DOHH2 (cell line): ENCODE measurements around the gene SLC39A11.

Experiments used
- H3F3A ChIP-seq: fragments of 200-600 bp; sonication (generic), shearing (Covaris generic); 2 replicates; pipeline ENCODE4 v1.6.0; 2016; ENCODE audit warnings: antibody characterized with exemption, mild to moderate bottlenecking; ENCODE audit not compliant: control insufficient read depth, insufficient read depth
- H3K27ac ChIP-seq: fragments of 200-600 bp; sonication (generic); 2 replicates; pipeline ENCODE4 v1.5.1; 2014; ENCODE audit warnings: low read depth, mild to moderate bottlenecking, low read length, moderate library complexity
- H3K27me3 ChIP-seq: fragments of 200-600 bp; sonication (generic); 2 replicates; pipeline ENCODE4 v1.6.1; 2014; ENCODE audit warnings: mild to moderate bottlenecking, low read length, mixed read lengths; ENCODE audit not compliant: control insufficient read depth
- H3K36me3 ChIP-seq: fragments of 200-600 bp; sonication (generic); 2 replicates; pipeline ENCODE4 v1.6.1; 2014; ENCODE audit warnings: mild to moderate bottlenecking, low read length, moderate library complexity, mixed read lengths; ENCODE audit not compliant: control insufficient read depth
- H3K4me1 ChIP-seq: fragments of 200-600 bp; sonication (generic); 2 replicates; pipeline ENCODE4 v1.6.1; 2014; ENCODE audit warnings: mild to moderate bottlenecking, low read length, mixed read lengths; ENCODE audit not compliant: control insufficient read depth
- H3K4me2 ChIP-seq: fragments of 200-600 bp; sonication (generic); 2 replicates; pipeline ENCODE4 v1.6.0; 2014; ENCODE audit warnings: mild to moderate bottlenecking, low read length, moderate library complexity
- H3K4me3 ChIP-seq: fragments of 200-600 bp; sonication (generic); 2 replicates; pipeline ENCODE4 v1.5.1; 2014; ENCODE audit warnings: mild to moderate bottlenecking, low read length, mixed read lengths
- H3K79me2 ChIP-seq: fragments of 200-600 bp; sonication (generic); 2 replicates; pipeline ENCODE4 v1.6.1; 2014; ENCODE audit warnings: mild to moderate bottlenecking, low read length, mixed read lengths; ENCODE audit not compliant: control insufficient read depth
- H3K9me2 ChIP-seq: fragments of 200-600 bp; sonication (generic); replicated peaks from 2 replicates; pipeline ENCODE4 v1.6.1; 2014; ENCODE audit warnings: mild to moderate bottlenecking, low read length, mixed read lengths; ENCODE audit not compliant: control insufficient read depth
- H3K9me3 ChIP-seq: fragments of 200-600 bp; sonication (generic); 2 replicates; pipeline ENCODE4 v1.6.1; 2014; ENCODE audit warnings: antibody characterized with exemption, low read length, mixed read lengths; ENCODE audit not compliant: control insufficient read depth, insufficient read depth
- H4K20me1 ChIP-seq: fragments of 200-600 bp; sonication (generic); 2 replicates; pipeline ENCODE4 v1.6.0; 2014; ENCODE audit warnings: low read depth, mild to moderate bottlenecking, antibody characterized with exemption, low read length, moderate library complexity; ENCODE audit not compliant: control insufficient read depth, insufficient read depth
- EZH2phosphoT487 ChIP-seq: fragments of 200-600 bp; sonication (generic); IDR thresholded peaks from 2 replicates; pipeline ENCODE4 v1.6.1; 2017; ENCODE audit warnings: borderline replicate concordance, mild to moderate bottlenecking, antibody characterized with exemption, low read length, moderate library complexity, mixed read lengths
- TF ChIP-seq, protein P1 (sequence below): fragments of 200-600 bp; sonication (generic); IDR thresholded peaks from one replicate; pipeline ENCODE4 v1.5.1; 2014; ENCODE audit warnings: antibody characterized with exemption, mild to moderate bottlenecking, low read depth, low read length; ENCODE audit not compliant: poor library complexity, severe bottlenecking

SLC39A11 gene

DNA sequence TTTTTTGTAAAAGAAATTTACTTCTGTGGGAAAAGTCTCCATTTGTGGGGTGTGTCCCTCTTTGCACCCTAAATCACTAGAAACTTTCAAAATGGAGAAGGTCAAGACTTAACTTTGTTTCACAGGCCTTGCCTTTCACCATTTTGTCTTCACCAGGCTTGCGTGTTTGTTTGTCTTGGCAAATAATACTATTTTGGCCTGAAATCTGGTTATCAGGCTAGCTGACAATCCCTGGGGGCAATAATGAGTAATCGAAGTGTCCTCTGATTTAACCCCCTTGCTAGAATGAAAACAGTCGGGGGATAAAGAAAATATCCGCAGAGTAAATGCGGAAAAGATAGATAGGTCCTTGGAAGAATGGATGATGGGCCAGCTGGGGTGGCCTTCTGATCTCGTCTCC lies 34.5 kb downstream of the SLC39A11 start:
- Histone ChIP-seq H3K27me3 (no peaks in the 10 kb centered on the region), H3K27ac (no peak overlapping the region), H3K9me3 (no peaks in the 10 kb centered on the region)

DNA sequence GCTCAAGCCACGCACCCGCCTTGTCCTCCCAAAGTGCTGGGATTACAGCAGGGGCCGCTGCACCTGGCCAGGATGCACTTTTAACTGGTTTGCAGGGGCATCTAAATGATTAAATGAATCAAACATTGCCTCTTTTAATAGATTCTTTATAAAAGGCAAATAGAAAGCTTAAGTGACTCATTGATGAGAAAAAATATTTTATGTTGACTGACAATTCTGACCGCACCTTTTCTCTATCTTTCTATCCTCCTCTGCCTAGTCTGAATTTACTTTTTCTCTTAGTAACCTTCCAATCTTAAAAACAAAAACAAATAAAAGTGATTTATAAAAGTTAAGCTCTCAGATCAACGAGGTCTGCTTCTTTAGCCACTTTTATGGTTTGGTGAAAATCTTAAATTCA lies 35.3 kb downstream of the SLC39A11 start:
- H3K27me3 ChIP-seq, result no peaks in the 10 kb centered on the region

More for the DNA sequence above, 34.5 kb downstream of the SLC39A11 start:
- Histone ChIP-seq H4K20me1 (no peaks in the 10 kb centered on the region), H3K4me1 (no peaks in the 10 kb centered on the region), H3K36me3 (no peaks in the 10 kb centered on the region), H3F3A (no peaks in the 10 kb centered on the region), H3K4me2 (no peak overlapping the region), H3K79me2 (no peaks in the 10 kb centered on the region), H3K4me3 (no peak overlapping the region), H3K9me2 (no peaks in the 10 kb centered on the region)
- TF ChIP-seq, protein P1, sequence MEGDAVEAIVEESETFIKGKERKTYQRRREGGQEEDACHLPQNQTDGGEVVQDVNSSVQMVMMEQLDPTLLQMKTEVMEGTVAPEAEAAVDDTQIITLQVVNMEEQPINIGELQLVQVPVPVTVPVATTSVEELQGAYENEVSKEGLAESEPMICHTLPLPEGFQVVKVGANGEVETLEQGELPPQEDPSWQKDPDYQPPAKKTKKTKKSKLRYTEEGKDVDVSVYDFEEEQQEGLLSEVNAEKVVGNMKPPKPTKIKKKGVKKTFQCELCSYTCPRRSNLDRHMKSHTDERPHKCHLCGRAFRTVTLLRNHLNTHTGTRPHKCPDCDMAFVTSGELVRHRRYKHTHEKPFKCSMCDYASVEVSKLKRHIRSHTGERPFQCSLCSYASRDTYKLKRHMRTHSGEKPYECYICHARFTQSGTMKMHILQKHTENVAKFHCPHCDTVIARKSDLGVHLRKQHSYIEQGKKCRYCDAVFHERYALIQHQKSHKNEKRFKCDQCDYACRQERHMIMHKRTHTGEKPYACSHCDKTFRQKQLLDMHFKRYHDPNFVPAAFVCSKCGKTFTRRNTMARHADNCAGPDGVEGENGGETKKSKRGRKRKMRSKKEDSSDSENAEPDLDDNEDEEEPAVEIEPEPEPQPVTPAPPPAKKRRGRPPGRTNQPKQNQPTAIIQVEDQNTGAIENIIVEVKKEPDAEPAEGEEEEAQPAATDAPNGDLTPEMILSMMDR, result no peak
- no peak for TF ChIP-seq EZH2phosphoT487

DNA sequence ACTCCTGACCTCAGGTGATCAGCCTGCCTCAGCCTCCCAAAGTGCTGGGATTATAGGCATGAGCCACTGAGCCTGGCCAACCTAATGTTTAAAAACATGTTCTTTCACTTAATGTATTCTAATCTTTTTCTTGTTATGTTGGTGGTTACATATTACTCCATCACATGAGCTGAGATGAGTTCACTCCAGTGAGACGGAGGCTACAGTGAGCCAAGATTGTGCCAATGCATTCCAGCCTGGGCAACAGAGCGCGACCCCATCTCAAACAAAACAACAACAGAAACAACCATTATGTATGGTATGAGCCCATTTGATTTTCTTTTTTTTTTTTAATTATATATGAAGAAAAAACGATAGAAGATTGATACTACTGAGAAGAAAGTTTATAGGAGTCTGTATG lies 39.6 kb downstream of the SLC39A11 start:
- H3F3A ChIP-seq, result no peaks in the 10 kb centered on the region
- H3K4me2 ChIP-seq, result no peak overlapping the region
- no peaks in the 10 kb centered on the region for H3K4me1 ChIP-seq
- no peak overlapping the region for H3K4me3 ChIP-seq
- no peaks in the 10 kb centered on the region for H3K9me2 ChIP-seq
- H3K79me2 ChIP-seq, result no peaks in the 10 kb centered on the region
- no peaks in the 10 kb centered on the region for H4K20me1 ChIP-seq
- no peak for TF ChIP-seq EZH2phosphoT487
- TF ChIP-seq, protein P1, result no peak
- no peaks in the 10 kb centered on the region for H3K27me3 ChIP-seq
- no peak overlapping the region for H3K27ac ChIP-seq
- H3K36me3 ChIP-seq, result no peaks in the 10 kb centered on the region
- H3K9me3 ChIP-seq, result no peaks in the 10 kb centered on the region

More for the DNA sequence above, 35.3 kb downstream of the SLC39A11 start:
- Histone ChIP-seq H3K27ac (no peak overlapping the region), H3K9me2 (no peaks in the 10 kb centered on the region), H3K79me2 (no peaks in the 10 kb centered on the region), H3K4me2 (no peak overlapping the region), H3K4me1 (no peaks in the 10 kb centered on the region), H3F3A (no peaks in the 10 kb centered on the region), H3K36me3 (no peaks in the 10 kb centered on the region), H3K9me3 (no peaks in the 10 kb centered on the region), H3K4me3 (no peak overlapping the region), H4K20me1 (no peaks in the 10 kb centered on the region)
- TF ChIP-seq, protein P1, result no peak
- TF ChIP-seq EZH2phosphoT487, result no peak
